Karpas-422 (cell line): ENCODE measurements around the gene MUC21. TPM values are rescaled to one million over a fixed set of nuclear protein-coding genes. Genes with fewer than 3 reads are reported as not detected.
"Not testable (repeated sequence)": the region's sequence is repeated elsewhere in the genome, so short reads cannot be mapped to it uniquely, and the experiment has no call there.

Experiments
- DNase-seq: peaks from one replicate; pipeline ENCODE4 v3.0.0-alpha.2; 2015
- H2AFZ ChIP-seq: fragments of 200-600 bp; sonication (generic); 2 replicates; pipeline ENCODE4 v1.6.1; 2014; ENCODE audit warnings: antibody characterized with exemption, low read length, mixed read lengths
- H3K27ac ChIP-seq: fragments of 200-600 bp; sonication (generic); 2 replicates; pipeline ENCODE4 v1.5.1; 2014; ENCODE audit warnings: mild to moderate bottlenecking, low read length, moderate library complexity
- H3K27me3 ChIP-seq: fragments of 200-600 bp; sonication (generic); 2 replicates; pipeline ENCODE4 v1.6.1; 2014; ENCODE audit warnings: low read length, mixed read lengths
- H3K36me3 ChIP-seq: fragments of 200-600 bp; sonication (generic); 2 replicates; pipeline ENCODE4 v1.6.1; 2014; ENCODE audit warnings: low read length, mixed read lengths; ENCODE audit not compliant: insufficient read depth
- H3K4me1 ChIP-seq: fragments of 200-600 bp; sonication (generic); 2 replicates; pipeline ENCODE4 v1.6.1; 2014; ENCODE audit warnings: mild to moderate bottlenecking, low read length, mixed read lengths
- H3K4me2 ChIP-seq: fragments of 200-600 bp; sonication (generic); 2 replicates; pipeline ENCODE4 v1.6.1; 2014; ENCODE audit warnings: low read length, low read depth, mild to moderate bottlenecking; ENCODE audit not compliant: poor library complexity, severe bottlenecking
- H3K4me3 ChIP-seq: fragments of 200-600 bp; sonication (generic); 2 replicates; pipeline ENCODE4 v1.5.1; 2014; ENCODE audit warnings: mild to moderate bottlenecking, antibody characterized with exemption, low read length, mixed read lengths
- H3K79me2 ChIP-seq: fragments of 200-600 bp; sonication (generic); 2 replicates; pipeline ENCODE4 v1.6.1; 2014; ENCODE audit warnings: mild to moderate bottlenecking, low read length, mixed read lengths
- H3K9ac ChIP-seq: fragments of 200-600 bp; sonication (generic); 2 replicates; pipeline ENCODE4 v1.6.0; 2014; ENCODE audit warnings: low read length
- H3K9me2 ChIP-seq: fragments of 200-600 bp; sonication (generic), shearing (Covaris generic); replicated peaks from 2 replicates; pipeline ENCODE4 v1.6.0; 2014; ENCODE audit warnings: mild to moderate bottlenecking, low read length, moderate library complexity; ENCODE audit not compliant: insufficient read depth
- H3K9me3 ChIP-seq: fragments of 300-700, 200-600 bp; sonication (generic); 2 replicates; pipeline ENCODE4 v1.6.1; 2014; ENCODE audit warnings: low read length, mixed read lengths
- H4K20me1 ChIP-seq: fragments of 200-600 bp; sonication (generic); 2 replicates; pipeline ENCODE4 v1.6.1; 2014; ENCODE audit warnings: mild to moderate bottlenecking, antibody characterized with exemption, low read length, low read depth; ENCODE audit not compliant: insufficient read depth
- total RNA-seq: library from RNA; depleted of rRNA; stranded (reverse); fragments of >200 nt; shearing (Covaris generic); gene quantifications from 2 replicates; pipeline ENCODE4 v1.2.3, GENCODE V29; 2014; ENCODE audit warnings: low replicate concordance

Gene MUC21
- total RNA-seq, 1 experiment from 2014 or later, result not detected

- no peak overlapping the region for H3K4me2 ChIP-seq
- H3K9me2 ChIP-seq, result no peaks in the 10 kb centered on the region
- H3K79me2 ChIP-seq, result no peaks in the 10 kb centered on the region
- no peaks in the 10 kb centered on the region for H4K20me1 ChIP-seq
- H2AFZ ChIP-seq, result no peak overlapping the region
- no peak overlapping the region for H3K27ac ChIP-seq
- H3K4me3 ChIP-seq, result no peak overlapping the region
- H3K36me3 ChIP-seq, result no peaks in the 10 kb centered on the region
- H3K4me1 ChIP-seq, result no peaks in the 10 kb centered on the region
- no peak overlapping the region for H3K9ac ChIP-seq
- no peak for DNase-seq
- no peaks in the 10 kb centered on the region for H3K27me3 ChIP-seq
- no peaks in the 10 kb centered on the region for H3K9me3 ChIP-seq
These were observed 20.8 kb upstream of the MUC21 start for GRCh38 chr6:30962716-30963115.

GRCh38 chr6:30963641-30964040 is 19.9 kb upstream of the MUC21 start:
- Histone ChIP-seq H3K79me2 (no peaks in the 10 kb centered on the region), H3K4me3 (no peak overlapping the region), H3K4me1 (no peaks in the 10 kb centered on the region), H2AFZ (no peak overlapping the region), H3K9me2 (no peaks in the 10 kb centered on the region), H4K20me1 (no peaks in the 10 kb centered on the region), H3K36me3 (no peaks in the 10 kb centered on the region), H3K9me3 (no peaks in the 10 kb centered on the region), H3K27me3 (no peaks in the 10 kb centered on the region), H3K9ac (no peak overlapping the region), H3K4me2 (no peak overlapping the region), H3K27ac (no peak overlapping the region)
- DNase-seq, result no peak

GRCh38 chr6:30964075-30964474 is 19.4 kb upstream of the MUC21 start:
- no peaks in the 10 kb centered on the region for H3K27me3 ChIP-seq
- H3K36me3 ChIP-seq, result no peaks in the 10 kb centered on the region
- H4K20me1 ChIP-seq, result no peaks in the 10 kb centered on the region
- H3K4me3 ChIP-seq, result no peak overlapping the region
- no peaks in the 10 kb centered on the region for H3K79me2 ChIP-seq
- H2AFZ ChIP-seq, result no peak overlapping the region
- no peak overlapping the region for H3K27ac ChIP-seq
- H3K9me2 ChIP-seq, result no peaks in the 10 kb centered on the region
- DNase-seq, result no peak
- no peaks in the 10 kb centered on the region for H3K4me1 ChIP-seq
- no peak overlapping the region for H3K9ac ChIP-seq
- H3K4me2 ChIP-seq, result no peak overlapping the region
- no peaks in the 10 kb centered on the region for H3K9me3 ChIP-seq

GRCh38 chr6:30965140-30965601 is 18.3 kb upstream of the MUC21 start:
- Histone ChIP-seq H4K20me1 (no peaks in the 10 kb centered on the region), H3K4me2 (no peak overlapping the region), H3K9me3 (no peaks in the 10 kb centered on the region), H3K4me1 (no peaks in the 10 kb centered on the region), H3K9me2 (no peaks in the 10 kb centered on the region), H3K4me3 (no peak overlapping the region), H2AFZ (no peak overlapping the region), H3K79me2 (no peaks in the 10 kb centered on the region), H3K36me3 (no peaks in the 10 kb centered on the region), H3K27ac (no peak overlapping the region), H3K27me3 (no peaks in the 10 kb centered on the region), H3K9ac (no peak overlapping the region)
- DNase-seq, result no peak

GRCh38 chr6:30966154-30966553 is 17.4 kb upstream of the MUC21 start:
- H3K9ac ChIP-seq, result no peak overlapping the region

GRCh38 chr6:30969171-30969570 is 14.3 kb upstream of the MUC21 start:
- H3K36me3 ChIP-seq, H3K4me1 ChIP-seq, H2AFZ ChIP-seq, H3K27ac ChIP-seq, H3K4me3 ChIP-seq, H3K9ac ChIP-seq, H4K20me1 ChIP-seq, H3K27me3 ChIP-seq, H3K79me2 ChIP-seq, H3K9me2 ChIP-seq, H3K4me2 ChIP-seq, DNase-seq, H3K9me3 ChIP-seq: not testable (repeated sequence)

More at GRCh38 chr6:30966154-30966553, 17.4 kb upstream of the MUC21 start:
- Histone ChIP-seq H3K36me3 (no peaks in the 10 kb centered on the region), H4K20me1 (no peaks in the 10 kb centered on the region), H3K9me2 (no peaks in the 10 kb centered on the region), H3K9me3 (no peaks in the 10 kb centered on the region), H3K27me3 (no peaks in the 10 kb centered on the region), H3K79me2 (no peaks in the 10 kb centered on the region), H3K27ac (no peak overlapping the region), H3K4me1 (no peaks in the 10 kb centered on the region), H3K4me3 (no peak overlapping the region), H3K4me2 (no peak overlapping the region), H2AFZ (no peak overlapping the region)
- DNase-seq, result no peak

- Histone ChIP-seq H3K27me3 (no peaks in the 10 kb centered on the region), H3K4me3 (no peak overlapping the region), H3K9me2 (no peaks in the 10 kb centered on the region)
These were observed 12.6 kb upstream of the MUC21 start for GRCh38 chr6:30970946-30971345.

GRCh38 chr6:30972816-30973215 is 10.7 kb upstream of the MUC21 start:
- Histone ChIP-seq H2AFZ (no peak overlapping the region), H4K20me1 (no peaks in the 10 kb centered on the region), H3K27me3 (no peaks in the 10 kb centered on the region), H3K9me2 (no peaks in the 10 kb centered on the region), H3K27ac (no peak overlapping the region), H3K9ac (no peak overlapping the region), H3K36me3 (no peaks in the 10 kb centered on the region), H3K4me3 (no peak overlapping the region), H3K9me3 (no peaks in the 10 kb centered on the region), H3K4me2 (no peak overlapping the region), H3K4me1 (no peaks in the 10 kb centered on the region), H3K79me2 (no peaks in the 10 kb centered on the region)
- no peak for DNase-seq

More at GRCh38 chr6:30970946-30971345, 12.6 kb upstream of the MUC21 start:
- H3K4me1 ChIP-seq, result no peaks in the 10 kb centered on the region
- H3K9me3 ChIP-seq, result no peaks in the 10 kb centered on the region
- H3K36me3 ChIP-seq, result no peaks in the 10 kb centered on the region
- H3K79me2 ChIP-seq, result no peaks in the 10 kb centered on the region
- no peak overlapping the region for H3K27ac ChIP-seq
- no peak for DNase-seq
- no peak overlapping the region for H3K9ac ChIP-seq
- H4K20me1 ChIP-seq, result no peaks in the 10 kb centered on the region
- H2AFZ ChIP-seq, result no peak overlapping the region
- H3K4me2 ChIP-seq, result no peak overlapping the region
